ENCODE measurements around the gene DYNLT1. TPM values are rescaled to one million over a fixed set of nuclear protein-coding genes. Genes with fewer than 3 reads are reported as not detected.

The DYNLT1 gene
- total and polyA plus RNA-seq, 2 experiments from 2014 or later: 60.9 to 241 TPM

GRCh38 chr6:158624684-158625682 lies 19.6 kb downstream of the DYNLT1 start (continued):
- TF ChIP-seq ZNF462 (CRISPR knock-in tag; IDR thresholded peaks at IDR 0.05): no peak

GRCh38 chr6:158622545-158623190 lies 21.9 kb downstream of the DYNLT1 start:
- peaks cover 16% of the 10 kb centered on the region for H3K27me3 Mint-ChIP-seq (ENCODE audit: insufficient read depth, low read depth, poor library complexity)
- TF ChIP-seq EZH2phosphoT487 (IDR thresholded peaks at IDR 0.05; ENCODE audit: unreplicated experiment) (no peak), ETS1 (IDR thresholded peaks at IDR 0.05) (no peak)
- Histone ChIP-seq H3K27ac (ENCODE audit: low read depth) (no peak overlapping the region), H4K20me1 (replicated peaks; ENCODE audit: insufficient read depth) (no peaks in the 10 kb centered on the region; the same call in 1 of the 2 replicates), H3K36me3 (ENCODE audit: insufficient read depth) (peaks cover 9% of the 10 kb centered on the region), H3K4me1 (ENCODE audit: insufficient read depth) (no peaks in the 10 kb centered on the region), H3K4me2 (no peak overlapping the region), H3K9me2 (ENCODE audit: insufficient read depth) (no peaks in the 10 kb centered on the region), H3K27me3 (ENCODE audit: insufficient read depth) (no peaks in the 10 kb centered on the region), H2AFZ (no peak overlapping the region), H3K79me2 (replicated peaks; ENCODE audit: insufficient read depth) (peaks cover 2% of the 10 kb centered on the region; the same call in 1 of the 2 replicates), H3F3A (replicated peaks; ENCODE audit: low read depth) (no peaks in the 10 kb centered on the region), H3K4me3 (no peak overlapping the region)
- H3K9me3 Mint-ChIP-seq: no peaks in the 10 kb centered on the region
- H3K27ac Mint-ChIP-seq: 0 out of 2 replicates have a peak overlapping the region, but pooled peaks have one; percentile 41
- DNase-seq (ENCODE audit: low spot score) (no peak), ATAC-seq (no peak)
- H3K4me1 Mint-ChIP-seq: peaks cover 8% of the 10 kb centered on the region; the same call in 2 of the 3 replicates
- H3K4me3 Mint-ChIP-seq: no peak overlapping the region
- peaks cover 70% of the 10 kb centered on the region for H3K36me3 Mint-ChIP-seq (ENCODE audit: low read depth)

All from GM23338 (cell line).